Fibroblast of lung (primary cell): Measurements from ENCODE around the gene SLC6A2.

Source experiments
- EZH2 ChIP-seq: IDR thresholded peaks from 2 replicates; pipeline ENCODE4 v1.5.1; 2012; ENCODE audit warnings: low read length, control low read depth, mild to moderate bottlenecking; ENCODE audit errors: missing control alignments
- TF ChIP-seq, protein P1 (sequence below), 2 donors: IDR thresholded peaks in 1 of 2; conservative IDR thresholded peaks in 1 of 2; 1 replicate in 1 of 2; 2 replicates in 1 of 2; pipeline ENCODE4 v1.5.1; 2011 to 2012; ENCODE audit warnings: low read length in 2 of 2, control low read depth in 1 of 2, inconsistent platforms in 1 of 2, low read depth in 1 of 2, mild to moderate bottlenecking in 1 of 2

- TF ChIP-seq, protein P1, sequence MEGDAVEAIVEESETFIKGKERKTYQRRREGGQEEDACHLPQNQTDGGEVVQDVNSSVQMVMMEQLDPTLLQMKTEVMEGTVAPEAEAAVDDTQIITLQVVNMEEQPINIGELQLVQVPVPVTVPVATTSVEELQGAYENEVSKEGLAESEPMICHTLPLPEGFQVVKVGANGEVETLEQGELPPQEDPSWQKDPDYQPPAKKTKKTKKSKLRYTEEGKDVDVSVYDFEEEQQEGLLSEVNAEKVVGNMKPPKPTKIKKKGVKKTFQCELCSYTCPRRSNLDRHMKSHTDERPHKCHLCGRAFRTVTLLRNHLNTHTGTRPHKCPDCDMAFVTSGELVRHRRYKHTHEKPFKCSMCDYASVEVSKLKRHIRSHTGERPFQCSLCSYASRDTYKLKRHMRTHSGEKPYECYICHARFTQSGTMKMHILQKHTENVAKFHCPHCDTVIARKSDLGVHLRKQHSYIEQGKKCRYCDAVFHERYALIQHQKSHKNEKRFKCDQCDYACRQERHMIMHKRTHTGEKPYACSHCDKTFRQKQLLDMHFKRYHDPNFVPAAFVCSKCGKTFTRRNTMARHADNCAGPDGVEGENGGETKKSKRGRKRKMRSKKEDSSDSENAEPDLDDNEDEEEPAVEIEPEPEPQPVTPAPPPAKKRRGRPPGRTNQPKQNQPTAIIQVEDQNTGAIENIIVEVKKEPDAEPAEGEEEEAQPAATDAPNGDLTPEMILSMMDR (conservative IDR thresholded peaks at IDR 0.05 in 1 of 2, IDR thresholded peaks at IDR 0.05 in 1 of 2; ENCODE audit: low read depth in 1 of 2, low read length in 2 of 2), result no peak
- TF ChIP-seq EZH2, result no peak
Observed at GRCh38 chr16:55615071-55615470, 40.7 kb upstream of the SLC6A2 start.
